A673 (cell line): Measurements from ENCODE around the gene CAD. TPM values are rescaled to one million over a fixed set of nuclear protein-coding genes. Genes with fewer than 3 reads are reported as not detected.

ENCODE experiments used
- BruUV-seq: library from RNA; stranded (reverse); fragments of 400-500 nt; replicated peaks from 2 replicates; lab custom pipeline; 2021; lab: Mats Ljungman, UMichigan
- CTCF ChIA-PET: fragments of 300-600 bp; sonication (Branson Sonifier 250); formaldehyde crosslinking; loops from one replicate; lab custom pipeline; 2022; ENCODE audit warnings: antibody characterized with exemption; lab: Charles Lee
- POLR2A ChIA-PET: fragments of 300-600 bp; sonication (Branson Sonifier 250); formaldehyde crosslinking; loops from one replicate; lab custom pipeline; 2022; ENCODE audit warnings: antibody characterized with exemption; ENCODE audit not compliant: low non-redundant PET; lab: Charles Lee
- DNase-seq: peaks from one replicate; pipeline ENCODE4 v3.0.0-alpha.2; 2015; ENCODE audit warnings: low spot score
- H3K27ac ChIP-seq: fragments of 200-600 bp; sonication (generic); 2 replicates; pipeline ENCODE4 v1.5.1; 2016; ENCODE audit warnings: mixed run types, low read depth, mild to moderate bottlenecking, mixed read lengths, antibody characterized with exemption, low read length; ENCODE audit not compliant: poor library complexity, severe bottlenecking
- H3K27me3 ChIP-seq: fragments of 200-600 bp; sonication (generic); replicated peaks from 2 replicates; pipeline ENCODE4 v1.6.1; 2017; ENCODE audit warnings: mixed run types, low read depth, mild to moderate bottlenecking, mixed read lengths, antibody characterized with exemption, low read length; ENCODE audit not compliant: insufficient read depth, poor library complexity
- H3K36me3 ChIP-seq: fragments of 200-600 bp; sonication (generic); 2 replicates; pipeline ENCODE4 v1.6.1; 2016; ENCODE audit warnings: mixed run types, mild to moderate bottlenecking, mixed read lengths, antibody characterized with exemption, low read length; ENCODE audit not compliant: insufficient read depth, poor library complexity, severe bottlenecking
- H3K4me1 ChIP-seq: fragments of 200-600 bp; sonication (generic); 2 replicates; pipeline ENCODE4 v1.6.1; 2017; ENCODE audit warnings: mixed run types, mild to moderate bottlenecking, mixed read lengths, antibody characterized with exemption, low read length; ENCODE audit not compliant: insufficient read depth, poor library complexity, severe bottlenecking
- H3K4me3 ChIP-seq: fragments of 200-600 bp; sonication (generic); 2 replicates; pipeline ENCODE4 v1.5.1; 2016; ENCODE audit warnings: low read depth, mixed run types, mild to moderate bottlenecking, mixed read lengths, low read length; ENCODE audit not compliant: poor library complexity, severe bottlenecking
- H3K9me3 ChIP-seq: fragments of 200-600 bp; sonication (generic); 2 replicates; pipeline ENCODE4 v1.6.1; 2016; ENCODE audit warnings: mixed run types, low read depth, mild to moderate bottlenecking, mixed read lengths, antibody characterized with exemption, low read length; ENCODE audit not compliant: poor library complexity, severe bottlenecking
- EZH2 ChIP-seq: fragments of 200-600 bp; sonication (generic); IDR thresholded peaks from 2 replicates; pipeline ENCODE4 v1.6.1; 2017; ENCODE audit warnings: borderline replicate concordance, low read depth, mild to moderate bottlenecking, mixed read lengths, antibody characterized with exemption, low read length; ENCODE audit not compliant: poor library complexity, severe bottlenecking
- intact Hi-C: fragments of 100-400 bp; cut with micrococcal nuclease; formaldehyde crosslinking; loops from one replicate; pipeline ENCODE4 v1.10.0; 2022; ENCODE audit not compliant: unreplicated experiment
- total RNA-seq: library from RNA; stranded (reverse); gene quantifications from 2 replicates; pipeline ENCODE4 v1.2.3, GENCODE V29; 2021
- TF ChIP-seq, protein P1 (sequence below): fragments of 300-800, 200-600 bp; sonication (generic); conservative IDR thresholded peaks from 2 replicates; pipeline ENCODE4 v1.5.1; 2017; ENCODE audit warnings: low read depth, mild to moderate bottlenecking, antibody characterized with exemption, low read length, moderate library complexity, mixed read lengths

CAD gene
- total RNA-seq, 1 experiment from 2014 or later, result 194 TPM

DNA sequence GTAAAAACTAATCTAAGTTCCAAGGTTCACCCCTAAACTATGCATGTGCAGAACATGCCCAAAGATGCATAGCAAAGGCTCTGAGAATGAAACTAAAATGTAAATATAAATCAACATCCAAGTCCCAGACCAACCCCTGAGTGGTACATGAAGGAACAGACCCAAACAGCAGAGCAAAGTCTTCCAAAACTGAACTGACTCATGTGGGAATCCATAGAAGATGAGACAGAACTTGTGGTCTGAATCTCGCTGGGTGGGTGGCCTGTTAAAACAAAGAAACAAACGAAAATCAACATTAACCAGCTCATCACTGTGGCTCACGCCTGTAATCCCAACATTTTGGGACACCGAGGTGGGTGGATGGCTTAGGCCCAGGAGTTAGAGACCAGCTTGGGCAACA, 34.8 kb upstream of the CAD start:
- POLR2A ChIA-PET, result no interaction called here
- no peak for DNase-seq
- Histone ChIP-seq H3K27me3 (no peaks in the 10 kb centered on the region), H3K4me1 (peaks cover 27% of the 10 kb centered on the region), H3K36me3 (no peaks in the 10 kb centered on the region), H3K4me3 (no peak overlapping the region), H3K9me3 (no peaks in the 10 kb centered on the region), H3K27ac (no peak overlapping the region)
- no peak for TF ChIP-seq EZH2
- CTCF ChIA-PET, result interaction anchor here (0.7 kb wide), 1 partner anchor 49 kb away, joined by 9 read pairs; no protein-coding TSS in a partner anchor
- BruUV-seq, result no TSS peak
- intact Hi-C loops, result no loop called here

DNA sequence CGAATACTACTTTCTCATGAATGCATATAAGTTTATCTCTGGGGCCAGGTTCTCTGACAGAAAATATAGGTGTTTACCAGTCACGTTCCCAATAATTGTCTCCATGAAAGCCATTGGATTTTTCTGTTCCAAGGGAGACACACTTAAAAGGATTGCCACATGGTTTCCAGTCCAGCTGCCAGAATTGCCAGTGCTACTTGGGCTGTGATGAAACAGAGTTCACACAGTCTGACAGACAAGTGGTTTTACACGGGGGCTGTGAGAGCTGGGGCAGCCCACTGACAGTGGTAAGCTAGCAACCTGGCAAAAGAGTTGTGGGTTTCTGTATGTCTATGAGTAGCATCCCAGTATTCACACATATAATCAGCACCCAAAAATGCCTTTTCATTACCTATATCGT, 33.1 kb upstream of the CAD start:
- CTCF ChIA-PET, result no interaction called here
- H3K27me3 ChIP-seq, result no peaks in the 10 kb centered on the region
- no TSS peak for BruUV-seq
- H3K36me3 ChIP-seq, result no peaks in the 10 kb centered on the region
- POLR2A ChIA-PET, result no interaction called here
- no peak overlapping the region for H3K27ac ChIP-seq
- no peaks in the 10 kb centered on the region for H3K9me3 ChIP-seq
- H3K4me3 ChIP-seq, result no peak overlapping the region
- no peak for DNase-seq
- intact Hi-C loops, result no loop called here
- H3K4me1 ChIP-seq, result peaks cover 27% of the 10 kb centered on the region
- TF ChIP-seq EZH2, result no peak
- TF ChIP-seq, protein P1, sequence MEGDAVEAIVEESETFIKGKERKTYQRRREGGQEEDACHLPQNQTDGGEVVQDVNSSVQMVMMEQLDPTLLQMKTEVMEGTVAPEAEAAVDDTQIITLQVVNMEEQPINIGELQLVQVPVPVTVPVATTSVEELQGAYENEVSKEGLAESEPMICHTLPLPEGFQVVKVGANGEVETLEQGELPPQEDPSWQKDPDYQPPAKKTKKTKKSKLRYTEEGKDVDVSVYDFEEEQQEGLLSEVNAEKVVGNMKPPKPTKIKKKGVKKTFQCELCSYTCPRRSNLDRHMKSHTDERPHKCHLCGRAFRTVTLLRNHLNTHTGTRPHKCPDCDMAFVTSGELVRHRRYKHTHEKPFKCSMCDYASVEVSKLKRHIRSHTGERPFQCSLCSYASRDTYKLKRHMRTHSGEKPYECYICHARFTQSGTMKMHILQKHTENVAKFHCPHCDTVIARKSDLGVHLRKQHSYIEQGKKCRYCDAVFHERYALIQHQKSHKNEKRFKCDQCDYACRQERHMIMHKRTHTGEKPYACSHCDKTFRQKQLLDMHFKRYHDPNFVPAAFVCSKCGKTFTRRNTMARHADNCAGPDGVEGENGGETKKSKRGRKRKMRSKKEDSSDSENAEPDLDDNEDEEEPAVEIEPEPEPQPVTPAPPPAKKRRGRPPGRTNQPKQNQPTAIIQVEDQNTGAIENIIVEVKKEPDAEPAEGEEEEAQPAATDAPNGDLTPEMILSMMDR, result no peak

- DNase-seq, result no peak
- intact Hi-C loops, result no loop called here
- BruUV-seq, result no TSS peak
Measured at GRCh38 chr2:27185331-27186026, 31.7 kb upstream of the CAD start.

More at GRCh38 chr2:27185331-27186026, 31.7 kb upstream of the CAD start:
- Histone ChIP-seq H3K4me3 (no peak overlapping the region), H3K9me3 (no peaks in the 10 kb centered on the region), H3K4me1 (peaks cover 22% of the 10 kb centered on the region), H3K36me3 (no peaks in the 10 kb centered on the region), H3K27me3 (no peaks in the 10 kb centered on the region), H3K27ac (peak overlapping the region; percentile 35)
- ChIA-PET CTCF (no interaction called here), POLR2A (no interaction called here)
- TF ChIP-seq EZH2, result no peak
- TF ChIP-seq, protein P1, result no peak
